Panc1 (cell line): ENCODE data around the gene CPM. TPM values are rescaled to one million over a fixed set of nuclear protein-coding genes. Genes with fewer than 3 reads are reported as not detected.
"Not testable (repeated sequence)": the region's sequence is repeated elsewhere in the genome, so short reads cannot be mapped to it uniquely, and the experiment has no call there.

Source experiments
- ATAC-seq: fragments of 200-7000 bp; cut with Tn5 transposase; 2 replicates; pipeline ENCODE4 v1.9.1; 2020; ENCODE audit warnings: mild to moderate bottlenecking, moderate library complexity
- BruUV-seq: library from RNA; stranded (reverse); fragments of 400-500 nt; replicated peaks from 2 replicates; lab custom pipeline; 2021; lab: Mats Ljungman, UMichigan
- CTCF ChIA-PET: fragments of 300-600 bp; sonication (Branson Sonifier 250); formaldehyde crosslinking; loops from one replicate; lab custom pipeline; 2022; ENCODE audit warnings: antibody characterized with exemption; lab: Charles Lee
- POLR2A ChIA-PET: fragments of 300-600 bp; sonication (Branson Sonifier 250); formaldehyde crosslinking; loops from one replicate; lab custom pipeline; 2022; ENCODE audit warnings: antibody characterized with exemption; lab: Charles Lee
- DNase-seq: peaks from one replicate; pipeline ENCODE4 v3.0.0-alpha.2; 2010; ENCODE audit warnings: low read depth, low spot score
- H3K27ac ChIP-seq: 2 replicates; pipeline ENCODE4 v1.5.1; 2011; ENCODE audit warnings: mild to moderate bottlenecking, low read length, inconsistent platforms
- H3K27me3 ChIP-seq: fragments of 200-500 bp; sonication (Bioruptor generic); 2 replicates; pipeline ENCODE4 v1.6.0; 2014; ENCODE audit warnings: low read length, inconsistent platforms; ENCODE audit not compliant: control insufficient read depth, insufficient read depth
- H3K36me3 ChIP-seq: fragments of 200-500 bp; sonication (Bioruptor generic); 2 replicates; pipeline ENCODE4 v1.5.1; 2014; ENCODE audit warnings: inconsistent platforms, mild to moderate bottlenecking, low read length, moderate library complexity; ENCODE audit not compliant: control insufficient read depth, insufficient read depth
- H3K4me1 ChIP-seq: 2 replicates; pipeline ENCODE4 v1.5.1; 2011; ENCODE audit warnings: inconsistent platforms, mild to moderate bottlenecking, low read length, moderate library complexity; ENCODE audit not compliant: control insufficient read depth, insufficient read depth
- H3K4me3 ChIP-seq, 2 experiments: 2 replicates each; pipeline ENCODE4 v1.5.1; 2011 to 2012; ENCODE audit warnings: low read depth in 2 of 2, low read length in 2 of 2, mild to moderate bottlenecking in 2 of 2, inconsistent platforms in 1 of 2, moderate library complexity in 1 of 2
- H3K9me3 ChIP-seq: fragments of 200-500 bp; sonication (Bioruptor generic); 2 replicates; pipeline ENCODE4 v1.5.1; 2014; ENCODE audit warnings: low read depth, mild to moderate bottlenecking, inconsistent platforms, low read length, moderate library complexity; ENCODE audit not compliant: control insufficient read depth, insufficient read depth
- POLR2AphosphoS5 ChIP-seq: IDR thresholded peaks from 2 replicates; pipeline ENCODE4 v1.6.1; 2012; ENCODE audit warnings: mild to moderate bottlenecking, low read depth, low read length, moderate library complexity
- SIN3A ChIP-seq: IDR thresholded peaks from 2 replicates; pipeline ENCODE4 v1.6.1; 2012; ENCODE audit warnings: low read depth, mild to moderate bottlenecking, low read length, moderate library complexity, borderline replicate concordance; ENCODE audit not compliant: insufficient read depth
- TCF7L2 ChIP-seq: IDR thresholded peaks from 2 replicates; pipeline ENCODE4 v1.6.1; 2011; ENCODE audit warnings: mild to moderate bottlenecking, low read depth, low read length, inconsistent platforms
- in situ Hi-C: cut with HindIII; loops from 2 replicates; pipeline ENCODE4 v1.10.0; 2016; ENCODE audit warnings: low sequenced_read_pairs, low pct_unique_long_range_greater_than_20kb
- intact Hi-C: fragments of 100-400 bp; cut with micrococcal nuclease; formaldehyde crosslinking; loops from one replicate; pipeline ENCODE4 v1.10.0; 2022; ENCODE audit not compliant: unreplicated experiment
- total RNA-seq: library from RNA; stranded (reverse); gene quantifications from one replicate; pipeline ENCODE4 v1.2.1, GENCODE V29; 2021; ENCODE audit not compliant: unreplicated experiment
- TF ChIP-seq, protein P1 (sequence below), 2 experiments: IDR thresholded peaks; 2 replicates each; pipeline ENCODE4 v1.6.1; 2011 to 2012; ENCODE audit warnings: low read depth in 2 of 2, control low read depth in 1 of 2, low read length in 1 of 2, mild to moderate bottlenecking in 1 of 2, moderate library complexity in 1 of 2; ENCODE audit not compliant: insufficient read depth in 1 of 2
- TF ChIP-seq, protein P2 (sequence below): fragments of 450-650 bp; IDR thresholded peaks from 2 replicates; pipeline ENCODE4 v1.5.1; 2017; ENCODE audit warnings: mild to moderate bottlenecking

The CPM gene
- total RNA-seq, 1 experiment from 2014 or later: 11.2 TPM

DNA sequence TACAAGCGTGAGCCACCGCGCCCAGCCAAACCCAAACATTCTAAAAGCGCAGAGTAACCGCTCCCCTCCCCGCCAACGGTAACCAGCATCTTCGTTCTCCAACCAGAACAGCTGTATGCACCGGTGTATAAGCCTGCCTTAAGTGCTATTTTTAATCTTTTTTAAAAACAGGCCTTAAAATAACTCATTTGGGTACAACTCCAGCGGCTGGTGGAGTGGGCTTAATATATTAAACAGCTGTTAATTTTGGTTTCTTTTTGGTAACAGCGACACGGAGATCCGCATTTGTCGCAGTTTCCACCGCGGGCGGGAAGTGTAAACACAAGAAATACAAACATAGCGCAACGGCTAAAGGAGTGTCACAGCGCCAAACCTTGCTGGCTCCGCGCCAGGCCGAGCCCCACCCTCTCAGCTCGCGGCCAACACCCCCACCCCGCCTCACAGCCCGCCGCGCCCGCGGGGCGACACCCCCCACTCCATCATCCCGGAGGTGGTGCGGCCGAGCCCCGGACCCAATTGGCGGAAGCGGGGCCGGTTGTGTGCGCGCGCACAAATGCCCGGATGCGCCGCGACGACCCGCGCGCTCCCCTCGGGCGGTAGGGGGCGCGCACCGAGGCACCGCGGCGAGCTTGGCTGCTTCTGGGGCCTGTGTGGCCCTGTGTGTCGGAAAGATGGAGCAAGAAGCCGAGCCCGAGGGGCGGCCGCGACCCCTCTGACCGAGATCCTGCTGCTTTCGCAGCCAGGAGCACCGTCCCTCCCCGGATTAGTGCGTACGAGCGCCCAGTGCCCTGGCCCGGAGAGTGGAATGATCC lies 125.2 kb downstream of the CPM start, which contains the start of gene MDM2:
TSS of gene MDM2 (plus strand) at position 602 of the 812 bp plus-strand sequence. CDS start 301 bp downstream, outside the sequence.
- TF ChIP-seq, protein P1, sequence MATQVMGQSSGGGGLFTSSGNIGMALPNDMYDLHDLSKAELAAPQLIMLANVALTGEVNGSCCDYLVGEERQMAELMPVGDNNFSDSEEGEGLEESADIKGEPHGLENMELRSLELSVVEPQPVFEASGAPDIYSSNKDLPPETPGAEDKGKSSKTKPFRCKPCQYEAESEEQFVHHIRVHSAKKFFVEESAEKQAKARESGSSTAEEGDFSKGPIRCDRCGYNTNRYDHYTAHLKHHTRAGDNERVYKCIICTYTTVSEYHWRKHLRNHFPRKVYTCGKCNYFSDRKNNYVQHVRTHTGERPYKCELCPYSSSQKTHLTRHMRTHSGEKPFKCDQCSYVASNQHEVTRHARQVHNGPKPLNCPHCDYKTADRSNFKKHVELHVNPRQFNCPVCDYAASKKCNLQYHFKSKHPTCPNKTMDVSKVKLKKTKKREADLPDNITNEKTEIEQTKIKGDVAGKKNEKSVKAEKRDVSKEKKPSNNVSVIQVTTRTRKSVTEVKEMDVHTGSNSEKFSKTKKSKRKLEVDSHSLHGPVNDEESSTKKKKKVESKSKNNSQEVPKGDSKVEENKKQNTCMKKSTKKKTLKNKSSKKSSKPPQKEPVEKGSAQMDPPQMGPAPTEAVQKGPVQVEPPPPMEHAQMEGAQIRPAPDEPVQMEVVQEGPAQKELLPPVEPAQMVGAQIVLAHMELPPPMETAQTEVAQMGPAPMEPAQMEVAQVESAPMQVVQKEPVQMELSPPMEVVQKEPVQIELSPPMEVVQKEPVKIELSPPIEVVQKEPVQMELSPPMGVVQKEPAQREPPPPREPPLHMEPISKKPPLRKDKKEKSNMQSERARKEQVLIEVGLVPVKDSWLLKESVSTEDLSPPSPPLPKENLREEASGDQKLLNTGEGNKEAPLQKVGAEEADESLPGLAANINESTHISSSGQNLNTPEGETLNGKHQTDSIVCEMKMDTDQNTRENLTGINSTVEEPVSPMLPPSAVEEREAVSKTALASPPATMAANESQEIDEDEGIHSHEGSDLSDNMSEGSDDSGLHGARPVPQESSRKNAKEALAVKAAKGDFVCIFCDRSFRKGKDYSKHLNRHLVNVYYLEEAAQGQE (IDR thresholded peaks at IDR 0.05; ENCODE audit: insufficient read depth in 1 of 2, low read depth in 2 of 2, low read length in 1 of 2): no peak
- TF ChIP-seq SIN3A (peak; percentile 82; the same call in 1 of the 2 replicates), TCF7L2 (peak; percentile 47; the same call in 1 of the 2 replicates), POLR2AphosphoS5 (peak; percentile 55; the same call in 1 of the 2 replicates)
- TF ChIP-seq, protein P2, sequence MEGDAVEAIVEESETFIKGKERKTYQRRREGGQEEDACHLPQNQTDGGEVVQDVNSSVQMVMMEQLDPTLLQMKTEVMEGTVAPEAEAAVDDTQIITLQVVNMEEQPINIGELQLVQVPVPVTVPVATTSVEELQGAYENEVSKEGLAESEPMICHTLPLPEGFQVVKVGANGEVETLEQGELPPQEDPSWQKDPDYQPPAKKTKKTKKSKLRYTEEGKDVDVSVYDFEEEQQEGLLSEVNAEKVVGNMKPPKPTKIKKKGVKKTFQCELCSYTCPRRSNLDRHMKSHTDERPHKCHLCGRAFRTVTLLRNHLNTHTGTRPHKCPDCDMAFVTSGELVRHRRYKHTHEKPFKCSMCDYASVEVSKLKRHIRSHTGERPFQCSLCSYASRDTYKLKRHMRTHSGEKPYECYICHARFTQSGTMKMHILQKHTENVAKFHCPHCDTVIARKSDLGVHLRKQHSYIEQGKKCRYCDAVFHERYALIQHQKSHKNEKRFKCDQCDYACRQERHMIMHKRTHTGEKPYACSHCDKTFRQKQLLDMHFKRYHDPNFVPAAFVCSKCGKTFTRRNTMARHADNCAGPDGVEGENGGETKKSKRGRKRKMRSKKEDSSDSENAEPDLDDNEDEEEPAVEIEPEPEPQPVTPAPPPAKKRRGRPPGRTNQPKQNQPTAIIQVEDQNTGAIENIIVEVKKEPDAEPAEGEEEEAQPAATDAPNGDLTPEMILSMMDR: peak; percentile 88
- no TSS peak for BruUV-seq
- Histone ChIP-seq H3K4me1 (peaks cover 12% of the 10 kb centered on the region), H3K36me3 (peaks cover 16% of the 10 kb centered on the region), H3K9me3 (no peaks in the 10 kb centered on the region), H3K27ac (peak within 1 kb of the TSS; percentile 94), H3K4me3 (peak within 1 kb of the TSS; percentile 68 to 96), H3K27me3 (no peaks in the 10 kb centered on the region)
- ATAC-seq: peak; percentile 92
- in situ Hi-C loops (no loop called here), intact Hi-C loops (no loop called here)
- CTCF ChIA-PET: interaction anchor here (0.5 kb wide), 1 partner anchor 170 kb away, joined by 3 read pairs; no protein-coding TSS in a partner anchor
- POLR2A ChIA-PET: interaction anchor here (0.6 to 0.7 kb wide), 3 partner anchors 29 to 1939 kb away, joined by 3 to 12 read pairs (median 3); no protein-coding TSS in a partner anchor
- no peak for DNase-seq

DNA sequence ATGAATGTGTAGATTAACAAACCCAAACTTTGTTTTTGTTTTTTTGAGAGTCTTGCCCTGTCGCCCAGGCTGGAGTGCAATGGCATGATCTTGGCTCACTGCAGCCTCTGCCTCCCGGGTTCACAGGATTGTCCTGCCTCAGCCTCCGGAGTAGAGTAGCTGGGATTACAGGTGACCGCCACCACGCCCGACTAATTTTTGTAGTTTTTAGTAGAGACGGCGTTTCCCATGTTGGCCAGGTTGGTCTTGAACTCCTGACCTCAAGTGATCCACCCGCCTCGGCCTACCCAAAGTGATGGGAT lies 125.7 kb downstream of the CPM start:
- POLR2A ChIA-PET: interaction anchor here (0.6 kb wide), 1 partner anchor 126 kb away, joined by 3 read pairs; no protein-coding TSS in a partner anchor
- DNase-seq, H3K4me1 ChIP-seq, in situ Hi-C loops, intact Hi-C loops, H3K27me3 ChIP-seq, BruUV-seq, H3K9me3 ChIP-seq, CTCF ChIA-PET: not testable (repeated sequence)
- Histone ChIP-seq H3K4me3 (peak overlapping the region; percentile 68 to 96), H3K27ac (peak overlapping the region; percentile 94), H3K36me3 (peaks cover 13% of the 10 kb centered on the region)
- ATAC-seq: peak; percentile 8
